HFF-Myc (cell line): ENCODE results near the gene ELOVL3.
"Not testable (repeated sequence)": the region's sequence is repeated elsewhere in the genome, so short reads cannot be mapped to it uniquely, and the experiment has no call there.

Experiments
- DNase-seq: peaks from one replicate; pipeline ENCODE4 v3.0.0-alpha.2; 2011; ENCODE audit warnings: low read depth; ENCODE audit errors: extremely low read depth
- H3K4me3 ChIP-seq: replicated peaks from 2 replicates; pipeline ENCODE4 v1.5.1; 2011; ENCODE audit warnings: low read depth, mild to moderate bottlenecking, control low read depth, low read length
- TF ChIP-seq, protein P1 (sequence below): IDR thresholded peaks from 2 replicates; pipeline ENCODE4 v1.5.1; 2012; ENCODE audit warnings: mild to moderate bottlenecking, low read depth, low read length, control low read depth; ENCODE audit errors: missing control alignments

Gene ELOVL3

DNA sequence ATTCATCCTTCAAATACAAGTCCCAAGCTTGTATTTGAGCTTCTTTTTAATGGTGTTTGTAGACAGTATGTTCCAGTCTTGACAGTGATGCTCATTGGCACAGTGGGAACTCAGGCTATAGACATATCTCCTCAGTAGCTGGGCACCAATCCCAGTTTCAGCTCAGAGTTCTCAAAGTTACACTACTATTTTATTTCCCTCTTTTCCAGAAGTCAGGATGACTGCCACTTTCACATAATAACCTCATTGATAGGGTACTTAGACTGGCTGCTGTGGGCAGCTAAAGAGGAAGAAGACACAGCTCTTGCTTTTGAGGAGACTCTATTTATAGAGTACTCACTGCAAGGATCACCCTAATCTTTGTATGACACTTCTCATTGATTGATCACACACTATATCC lies 21.6 kb downstream of the ELOVL3 start:
- no peak overlapping the region for H3K4me3 ChIP-seq
- TF ChIP-seq, protein P1, sequence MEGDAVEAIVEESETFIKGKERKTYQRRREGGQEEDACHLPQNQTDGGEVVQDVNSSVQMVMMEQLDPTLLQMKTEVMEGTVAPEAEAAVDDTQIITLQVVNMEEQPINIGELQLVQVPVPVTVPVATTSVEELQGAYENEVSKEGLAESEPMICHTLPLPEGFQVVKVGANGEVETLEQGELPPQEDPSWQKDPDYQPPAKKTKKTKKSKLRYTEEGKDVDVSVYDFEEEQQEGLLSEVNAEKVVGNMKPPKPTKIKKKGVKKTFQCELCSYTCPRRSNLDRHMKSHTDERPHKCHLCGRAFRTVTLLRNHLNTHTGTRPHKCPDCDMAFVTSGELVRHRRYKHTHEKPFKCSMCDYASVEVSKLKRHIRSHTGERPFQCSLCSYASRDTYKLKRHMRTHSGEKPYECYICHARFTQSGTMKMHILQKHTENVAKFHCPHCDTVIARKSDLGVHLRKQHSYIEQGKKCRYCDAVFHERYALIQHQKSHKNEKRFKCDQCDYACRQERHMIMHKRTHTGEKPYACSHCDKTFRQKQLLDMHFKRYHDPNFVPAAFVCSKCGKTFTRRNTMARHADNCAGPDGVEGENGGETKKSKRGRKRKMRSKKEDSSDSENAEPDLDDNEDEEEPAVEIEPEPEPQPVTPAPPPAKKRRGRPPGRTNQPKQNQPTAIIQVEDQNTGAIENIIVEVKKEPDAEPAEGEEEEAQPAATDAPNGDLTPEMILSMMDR: no peak
- DNase-seq: no peak

DNA sequence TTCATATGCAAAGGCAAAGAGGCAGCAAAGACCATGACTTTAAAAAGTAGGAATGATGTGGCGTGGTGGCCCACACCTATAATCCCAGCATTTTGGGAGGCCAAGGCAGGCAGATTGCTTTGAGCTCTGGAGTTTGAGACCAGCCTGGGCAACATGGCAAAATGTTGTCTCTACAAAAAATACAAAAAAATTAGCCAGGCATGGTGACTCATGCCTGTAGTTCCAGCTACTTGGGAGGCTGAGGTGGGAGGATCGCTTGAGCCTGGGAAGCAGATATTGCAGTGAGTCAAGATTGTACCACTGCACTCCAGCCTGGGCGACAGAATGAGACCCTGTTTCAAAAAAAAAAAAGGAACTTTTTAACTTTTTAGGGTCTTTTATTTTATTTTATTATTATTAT lies 26.4 kb downstream of the ELOVL3 start:
- H3K4me3 ChIP-seq, DNase-seq: not testable (repeated sequence)

DNA sequence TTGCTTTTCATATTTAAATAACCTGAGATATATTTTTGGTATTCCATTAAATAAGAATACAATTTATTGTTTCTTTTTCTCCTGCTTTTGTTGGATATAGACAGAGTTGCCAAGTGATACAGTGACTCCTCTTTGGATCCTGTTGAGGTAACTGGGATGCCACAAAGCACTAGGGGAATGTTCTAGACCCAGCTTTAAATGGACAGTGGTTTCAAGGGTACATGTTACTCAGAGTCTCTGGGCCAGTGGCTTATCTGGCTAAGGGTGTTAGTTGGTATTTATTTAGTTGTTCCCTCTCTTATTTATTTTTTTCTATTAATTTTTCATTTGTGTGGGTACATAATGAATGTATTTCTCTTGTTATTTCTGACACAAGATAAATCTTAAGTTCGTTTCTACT lies 28.3 kb downstream of the ELOVL3 start:
- TF ChIP-seq, protein P1: no peak
- H3K4me3 ChIP-seq: no peak overlapping the region
- no peak for DNase-seq

DNA sequence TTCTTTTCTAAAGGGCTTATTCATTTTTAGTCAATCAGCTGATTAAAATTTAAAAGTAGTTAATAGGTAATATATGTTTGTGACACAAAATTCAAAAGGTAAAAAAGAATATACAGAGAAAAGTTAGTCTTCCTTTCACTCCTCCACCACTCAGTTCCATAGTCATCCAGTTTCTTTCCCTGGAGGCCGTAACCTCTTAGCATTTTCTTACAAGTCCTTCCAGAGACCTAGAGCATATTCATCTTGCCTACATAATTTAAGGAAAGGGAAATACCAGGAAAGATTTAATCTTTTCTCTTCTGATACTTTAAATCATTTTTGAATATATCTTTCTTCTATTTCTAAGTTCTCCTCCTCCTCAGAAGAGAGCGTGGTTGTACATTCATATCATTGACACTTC lies 29.3 kb downstream of the ELOVL3 start:
- DNase-seq: no peak

DNA sequence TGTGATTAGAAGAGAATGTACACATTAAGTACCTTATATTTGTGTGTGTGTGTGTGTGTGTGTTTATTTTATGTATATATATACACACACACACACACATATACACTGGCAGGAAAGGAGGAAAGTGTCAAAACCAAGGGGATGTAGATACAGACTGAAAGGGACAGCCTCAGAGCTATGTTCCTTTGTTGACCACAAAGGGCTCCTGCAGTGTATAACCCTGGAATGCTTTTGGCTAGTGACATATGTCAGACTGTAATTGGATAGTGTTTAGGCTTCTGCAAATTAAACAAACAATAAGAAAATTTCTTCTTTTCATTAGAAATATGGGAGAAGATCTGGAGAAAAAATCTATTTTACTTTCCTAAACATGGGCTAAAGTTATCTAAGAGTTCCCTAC lies 35.1 kb downstream of the ELOVL3 start:
- TF ChIP-seq, protein P1: no peak
- DNase-seq: no peak
- H3K4me3 ChIP-seq: no peak overlapping the region

More for the DNA sequence above, 29.3 kb downstream of the ELOVL3 start:
- no peak overlapping the region for H3K4me3 ChIP-seq
- TF ChIP-seq, protein P1: no peak

DNA sequence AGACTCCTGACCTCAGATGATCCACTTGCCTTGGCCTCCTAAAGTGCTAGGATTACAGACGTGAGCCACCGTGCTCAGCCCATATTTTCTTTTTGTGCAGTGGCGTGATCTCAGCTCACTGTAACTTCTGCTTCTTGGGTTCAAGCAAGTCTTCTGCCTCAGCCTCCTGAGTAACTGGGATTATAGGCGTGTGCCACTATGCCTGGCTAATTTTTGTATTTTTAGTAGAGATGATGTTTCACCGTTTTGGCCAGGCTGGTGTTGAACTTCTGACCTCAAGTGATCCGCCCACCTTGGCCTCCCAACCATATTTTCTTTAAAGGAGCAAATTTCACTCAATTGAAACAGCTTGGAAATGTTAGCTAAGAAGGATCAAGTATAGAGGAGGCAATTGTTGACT lies 35.7 kb downstream of the ELOVL3 start:
- DNase-seq: no peak
- TF ChIP-seq, protein P1: no peak
- no peak overlapping the region for H3K4me3 ChIP-seq

DNA sequence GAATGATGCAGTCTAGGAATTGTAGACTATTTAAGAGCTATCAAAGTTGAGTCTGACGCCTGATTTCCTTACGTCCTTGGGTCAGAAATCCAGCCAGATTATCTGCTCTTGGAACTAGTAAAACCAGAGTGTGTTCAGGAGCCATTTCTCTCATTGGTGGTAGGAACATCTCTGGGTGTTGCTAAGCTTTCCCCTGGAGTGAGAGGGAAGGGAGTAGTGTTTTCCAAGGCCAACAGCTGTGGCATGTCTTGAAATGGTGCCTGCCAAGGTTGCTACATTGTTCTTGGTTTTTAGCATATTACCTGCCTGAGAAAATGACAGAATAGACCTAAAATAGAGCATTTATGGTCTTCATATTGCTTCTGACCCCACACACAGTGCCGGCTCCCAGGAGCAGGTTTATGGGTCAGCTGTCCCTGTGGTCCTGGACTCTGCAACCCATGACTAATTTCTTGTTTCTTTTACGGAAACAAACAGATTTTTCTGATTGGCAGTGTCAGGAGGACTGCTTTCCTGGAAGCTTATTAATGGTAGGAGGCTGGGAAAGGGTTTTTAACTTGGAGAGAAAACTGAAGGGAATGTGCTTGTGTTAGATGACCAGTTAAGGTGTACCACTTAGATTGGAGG lies 36.8 kb downstream of the ELOVL3 start:
- DNase-seq: no peak
- TF ChIP-seq, protein P1: no peak
- no peak overlapping the region for H3K4me3 ChIP-seq
